Measurements from ENCODE around the gene CD93. TPM values are rescaled to one million over a fixed set of nuclear protein-coding genes. Genes with fewer than 3 reads are reported as not detected.

CD93 gene
- total RNA-seq, 1 donor from 2014 or later: 112 TPM

DNA sequence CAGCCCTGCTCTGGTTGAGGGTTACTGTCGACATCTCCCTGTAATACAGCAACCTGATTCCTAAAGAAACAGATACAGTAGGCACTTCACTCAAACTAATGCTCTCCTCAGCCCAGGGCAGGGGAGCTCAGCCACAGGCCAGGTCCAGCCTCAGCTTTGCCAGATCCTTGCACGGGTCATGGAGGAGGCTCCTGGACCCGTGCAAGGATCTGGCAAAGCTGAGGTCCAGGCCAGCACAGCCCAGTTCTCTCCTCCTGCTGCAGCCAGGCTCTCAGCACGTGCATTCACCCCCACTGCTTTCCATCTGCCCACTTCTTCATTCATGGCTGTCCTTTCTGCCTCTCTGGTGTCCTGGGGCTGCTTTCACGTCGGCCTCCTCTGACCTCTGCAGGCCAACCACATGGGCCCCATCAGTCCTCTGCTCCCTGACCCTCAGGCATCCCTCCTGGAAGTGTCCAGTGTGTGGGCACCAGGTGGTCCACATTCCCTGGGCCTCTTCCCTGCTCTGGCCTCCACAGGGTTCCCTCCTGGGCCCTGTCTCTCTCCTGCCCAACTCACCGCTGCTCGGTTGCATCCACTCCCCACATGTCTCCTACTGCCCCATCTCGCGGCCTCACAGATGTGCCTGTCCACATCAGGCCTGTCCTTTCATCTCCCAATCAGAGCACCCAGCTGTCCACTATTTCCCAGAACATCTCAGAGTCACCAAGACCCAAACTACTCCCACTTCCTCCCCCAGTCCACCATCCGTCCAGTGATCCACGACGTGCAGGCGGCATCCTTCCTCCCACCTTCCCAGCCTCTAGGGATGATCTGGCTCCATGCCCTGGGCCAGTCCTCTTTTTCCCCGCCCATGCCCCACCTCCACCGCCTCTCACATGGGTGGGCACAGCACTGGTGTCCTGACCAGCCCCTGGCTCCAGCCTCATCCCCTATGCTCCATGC lies 11.8 kb upstream of the CD93 start:
- no peak for DNase-seq

DNA sequence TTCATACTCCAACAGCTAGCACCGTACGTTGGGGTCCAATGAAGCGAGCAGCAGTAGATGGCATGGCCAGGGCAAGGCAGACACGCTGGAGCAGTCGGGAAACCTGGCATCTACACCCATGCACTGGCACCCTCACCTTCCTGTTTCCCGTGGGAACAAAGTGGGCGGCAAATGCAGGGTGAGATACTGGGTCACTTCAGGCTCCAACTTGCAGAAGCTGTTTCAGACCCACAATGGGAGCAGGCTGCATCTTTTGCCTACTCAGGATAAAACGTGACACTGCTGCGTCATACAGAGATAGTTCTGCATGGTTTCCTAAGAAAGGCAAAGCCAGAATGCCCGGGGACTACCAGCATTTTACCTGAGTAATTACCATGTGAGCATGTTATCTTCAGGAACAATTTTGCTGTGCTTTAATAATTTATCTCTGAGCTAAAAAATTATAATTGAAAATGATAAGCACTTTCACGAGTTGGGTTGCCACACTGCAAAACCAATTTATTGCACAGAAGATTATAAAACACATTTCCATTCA lies 10.9 kb upstream of the CD93 start:
- no peak for DNase-seq

DNA sequence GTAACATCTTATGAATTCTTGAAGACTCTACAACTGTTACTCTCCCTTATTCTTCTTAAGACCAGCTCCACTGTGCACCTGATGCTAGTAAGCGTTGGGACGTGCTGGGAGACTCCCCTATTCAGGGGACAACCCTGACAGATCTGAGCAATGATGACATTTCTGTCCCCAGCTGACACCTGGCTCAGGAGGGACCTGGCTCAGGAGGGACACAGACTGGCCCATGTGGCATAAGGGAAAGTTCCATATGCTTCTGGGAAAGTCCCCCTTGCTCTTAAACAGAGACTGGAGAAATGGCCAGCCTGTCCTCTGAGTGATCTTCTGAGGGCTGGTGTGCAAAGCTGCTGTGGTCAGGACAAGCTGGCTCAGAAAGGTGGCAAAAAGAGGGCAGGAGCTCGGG lies 10.0 kb upstream of the CD93 start:
- DNase-seq: no peak

DNA sequence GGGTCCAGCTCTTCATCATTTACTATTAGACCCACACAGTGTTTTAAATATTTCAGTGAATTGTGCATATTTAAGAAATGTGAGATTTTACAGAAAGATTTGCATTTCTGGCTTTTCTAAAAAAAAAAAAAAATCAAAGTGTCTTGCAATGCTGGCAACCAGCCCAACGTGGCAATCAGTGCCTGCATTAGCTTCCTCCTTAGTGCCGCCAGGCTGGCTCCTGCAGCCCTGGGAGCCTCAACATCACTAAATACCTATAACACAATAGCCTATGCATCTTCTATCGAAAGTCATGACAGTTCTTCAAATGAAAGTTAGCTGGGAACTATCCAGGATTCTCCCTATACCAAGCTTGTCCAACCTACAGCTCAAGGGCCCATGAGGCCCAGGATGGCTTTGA lies 9.4 kb upstream of the CD93 start:
- no peak for DNase-seq

DNA sequence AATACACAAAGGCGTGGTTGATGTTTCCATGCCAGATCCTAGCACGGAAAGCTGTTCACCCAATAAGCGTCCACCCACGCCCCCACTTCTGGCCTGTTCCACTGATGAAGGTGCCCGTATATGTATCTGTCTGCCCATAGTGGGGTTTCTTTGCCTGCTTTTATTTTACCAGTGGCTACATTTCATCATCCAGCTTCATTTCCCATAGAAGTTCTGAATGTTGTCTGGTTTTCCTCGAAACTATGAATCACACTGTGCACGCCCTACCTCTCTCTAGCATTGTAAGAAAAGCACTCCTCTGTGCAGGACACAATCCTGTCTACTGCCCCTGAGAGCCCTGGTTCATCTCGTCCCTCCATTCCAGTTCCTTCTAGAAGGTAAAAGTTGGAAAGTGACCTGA lies 8.8 kb upstream of the CD93 start:
- no peak for DNase-seq

DNA sequence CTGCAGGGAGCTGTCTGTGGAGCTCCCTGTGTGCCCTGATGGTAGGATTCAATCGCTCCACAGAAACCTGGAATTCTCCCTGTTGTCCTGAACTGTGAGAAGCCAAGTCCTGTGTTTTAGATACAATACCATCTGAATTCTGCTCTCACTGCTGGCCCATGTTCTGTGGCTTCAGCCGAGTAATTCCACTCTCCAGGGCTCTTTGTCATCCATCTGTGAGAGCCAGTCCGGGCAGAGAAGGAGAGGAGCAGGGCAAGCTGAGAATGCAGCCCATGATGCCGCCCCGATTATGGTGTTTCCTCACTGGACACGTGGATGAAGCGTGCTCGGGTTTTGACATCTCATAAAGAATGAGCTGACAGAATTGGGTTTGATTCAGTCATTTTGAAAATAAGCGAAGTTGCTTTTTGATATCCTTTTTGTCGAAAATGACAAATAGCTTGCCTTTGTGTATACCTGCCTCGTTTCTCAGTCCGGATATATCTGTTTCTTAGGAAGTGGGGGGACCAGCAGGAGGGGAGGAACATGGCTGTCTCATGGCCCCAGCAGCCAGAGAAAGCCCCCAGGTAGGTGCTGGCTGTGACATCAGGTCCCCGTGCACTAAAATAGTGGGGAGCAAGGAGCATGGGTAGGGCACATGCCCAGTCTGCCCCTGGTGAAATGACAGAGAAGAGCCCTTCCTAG lies 8.2 kb upstream of the CD93 start:
- DNase-seq: no peak

DNA sequence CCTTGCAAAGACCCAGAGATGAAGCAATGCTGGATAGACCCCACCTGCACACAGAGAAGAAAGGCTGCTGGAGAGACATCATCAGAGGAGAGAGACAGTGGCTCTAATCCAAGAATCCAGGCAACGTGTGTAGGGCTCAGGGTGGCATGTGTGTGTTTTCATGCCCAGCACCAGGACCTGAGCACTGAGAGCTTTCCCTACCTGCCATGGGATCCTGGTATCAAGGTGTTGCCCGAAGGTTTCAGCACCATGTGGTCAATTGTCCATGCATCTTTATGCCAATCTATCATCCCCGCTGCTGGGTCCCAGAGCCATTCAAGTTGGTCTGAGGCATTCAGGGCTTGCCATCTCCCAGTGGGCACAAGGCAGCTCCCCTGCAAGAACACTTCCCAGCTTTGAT lies 7.5 kb upstream of the CD93 start:
- DNase-seq: no peak

DNA sequence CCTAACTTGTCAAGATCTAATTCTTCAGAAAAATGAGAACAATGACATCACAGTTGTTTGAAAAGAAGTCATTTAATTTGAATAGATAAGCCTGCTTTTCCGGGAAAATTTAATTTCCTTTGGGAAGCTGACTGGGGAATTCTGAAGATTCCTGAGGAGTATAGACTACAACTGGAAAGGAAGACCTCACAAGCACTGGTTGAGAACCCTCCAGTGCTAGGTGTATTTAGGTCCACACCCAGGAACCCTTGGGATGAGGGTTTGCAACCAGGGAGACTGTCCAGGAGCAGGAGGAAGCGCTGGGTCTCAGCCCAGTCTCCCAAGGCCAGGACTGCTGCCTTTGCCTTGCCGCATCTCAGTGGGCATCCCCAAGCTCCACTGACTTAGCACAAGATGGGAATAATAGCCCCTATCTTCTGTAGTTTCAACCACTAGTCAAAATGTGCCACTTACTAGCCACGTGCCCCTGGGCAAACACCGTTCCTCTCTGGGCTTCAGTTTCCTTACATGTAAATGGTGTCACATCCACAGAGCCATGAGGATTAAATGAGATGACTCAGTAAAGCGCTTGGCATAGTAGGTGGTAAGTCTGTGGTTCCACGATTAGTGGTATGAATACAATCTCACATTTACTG lies 6.9 kb upstream of the CD93 start:
- no peak for DNase-seq

DNA sequence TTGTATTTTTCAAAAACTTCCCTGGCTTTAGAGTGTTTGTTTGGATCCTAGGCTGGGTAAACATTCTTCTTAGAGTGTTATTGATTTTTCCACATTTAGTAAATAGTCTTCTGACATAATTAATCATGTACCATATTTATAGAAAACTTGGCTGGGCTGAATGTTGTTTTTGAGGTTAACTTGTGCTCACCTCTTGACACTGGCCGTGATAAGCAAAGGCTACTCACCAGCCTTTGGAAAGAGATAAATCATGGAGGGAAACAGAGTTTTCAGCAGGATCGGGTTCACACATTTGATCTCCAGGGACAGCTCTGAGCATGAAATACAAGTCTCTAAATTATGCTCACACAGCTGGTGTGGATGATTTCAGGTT lies 6.2 kb upstream of the CD93 start:
- DNase-seq: no peak

DNA sequence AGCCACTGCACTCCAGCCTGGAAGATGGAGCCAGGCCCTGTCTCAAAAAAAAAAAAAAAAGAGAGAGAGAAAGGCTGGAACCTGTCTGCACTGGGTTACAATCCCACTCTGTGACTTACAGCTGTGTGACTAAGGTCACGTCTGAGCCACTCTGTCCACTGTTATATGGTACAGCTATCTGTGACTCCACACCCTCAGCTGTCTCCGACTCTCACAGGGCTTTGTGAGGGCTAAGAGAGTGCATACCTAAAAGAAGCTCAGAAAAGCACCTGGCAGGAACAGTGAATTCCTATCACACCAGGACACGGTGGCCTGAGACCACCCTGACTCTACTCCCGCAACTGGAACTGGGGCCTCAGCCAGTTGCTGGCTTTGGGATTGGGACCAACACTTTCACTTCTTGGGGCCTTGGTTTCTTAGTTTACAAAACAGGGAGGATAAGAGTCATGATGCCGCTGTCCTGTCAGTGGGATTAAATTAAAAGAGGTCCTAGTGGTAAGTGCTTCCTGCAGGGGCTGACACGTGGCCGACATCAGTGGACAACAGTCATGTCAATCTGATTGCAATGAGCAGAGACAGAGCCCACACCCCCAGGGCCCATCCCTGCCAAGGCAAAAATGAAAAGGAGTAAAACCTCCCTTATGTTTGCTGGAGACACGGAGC lies 5.7 kb upstream of the CD93 start:
- no peak for DNase-seq

DNA sequence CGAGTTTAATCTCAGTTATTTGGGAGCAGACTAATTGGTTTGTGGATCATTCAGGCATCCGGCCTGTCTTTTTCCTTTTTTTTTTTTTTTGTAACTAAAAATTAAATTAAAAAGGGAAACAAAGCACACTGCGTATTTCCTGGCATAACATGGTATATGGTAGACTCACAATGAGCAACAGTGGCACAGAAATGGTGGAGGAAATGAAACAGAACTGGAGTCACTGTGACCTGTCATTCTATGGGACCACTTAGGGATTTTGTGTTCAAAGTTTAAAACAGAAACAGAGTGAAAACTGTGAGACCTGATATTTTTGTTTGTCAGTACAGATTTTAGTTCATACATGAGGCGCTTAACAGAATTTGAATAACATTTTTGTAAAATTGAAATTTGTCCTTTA lies 4.8 kb upstream of the CD93 start:
- no peak for DNase-seq

DNA sequence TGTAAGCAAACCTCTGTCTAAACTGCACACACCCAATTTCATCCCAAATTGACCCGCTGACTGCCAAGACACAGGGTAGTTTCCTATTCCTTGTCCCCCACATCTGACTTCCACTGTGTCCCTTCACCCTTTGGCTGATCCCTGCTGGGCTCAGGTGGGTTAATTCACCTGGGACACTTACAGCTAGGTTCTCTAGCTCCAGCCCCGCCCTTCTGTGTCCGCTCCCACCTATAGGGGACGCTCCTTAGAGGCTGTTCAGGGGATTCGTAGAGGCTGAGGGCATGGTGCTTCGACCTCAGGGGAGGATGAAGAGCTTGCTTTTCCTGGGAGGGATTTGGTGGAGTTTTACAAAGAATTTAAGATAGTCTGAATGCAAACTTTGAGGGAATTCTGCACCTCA lies 4.0 kb upstream of the CD93 start:
- DNase-seq: no peak

DNA sequence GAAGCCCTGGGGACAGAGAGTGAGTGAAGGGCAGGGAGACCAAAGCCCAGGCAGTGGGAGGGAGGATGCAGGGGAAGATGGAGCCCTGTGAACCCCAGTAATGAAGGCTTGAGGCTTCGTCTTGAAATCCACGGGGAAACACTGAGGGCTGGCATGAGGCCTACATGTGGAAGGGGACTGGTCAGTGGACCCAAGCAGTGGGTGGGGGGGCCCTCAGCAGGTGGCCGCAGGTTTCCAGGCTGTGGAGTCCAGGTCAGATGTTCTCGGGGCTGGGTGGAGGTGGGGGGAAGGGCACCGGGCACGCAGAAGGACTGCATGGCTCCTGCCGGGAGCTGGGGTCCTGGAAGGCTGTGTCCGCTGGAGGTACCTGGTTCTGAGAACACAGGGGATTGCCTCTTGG lies 2.7 kb upstream of the CD93 start:
- no peak for DNase-seq

DNA sequence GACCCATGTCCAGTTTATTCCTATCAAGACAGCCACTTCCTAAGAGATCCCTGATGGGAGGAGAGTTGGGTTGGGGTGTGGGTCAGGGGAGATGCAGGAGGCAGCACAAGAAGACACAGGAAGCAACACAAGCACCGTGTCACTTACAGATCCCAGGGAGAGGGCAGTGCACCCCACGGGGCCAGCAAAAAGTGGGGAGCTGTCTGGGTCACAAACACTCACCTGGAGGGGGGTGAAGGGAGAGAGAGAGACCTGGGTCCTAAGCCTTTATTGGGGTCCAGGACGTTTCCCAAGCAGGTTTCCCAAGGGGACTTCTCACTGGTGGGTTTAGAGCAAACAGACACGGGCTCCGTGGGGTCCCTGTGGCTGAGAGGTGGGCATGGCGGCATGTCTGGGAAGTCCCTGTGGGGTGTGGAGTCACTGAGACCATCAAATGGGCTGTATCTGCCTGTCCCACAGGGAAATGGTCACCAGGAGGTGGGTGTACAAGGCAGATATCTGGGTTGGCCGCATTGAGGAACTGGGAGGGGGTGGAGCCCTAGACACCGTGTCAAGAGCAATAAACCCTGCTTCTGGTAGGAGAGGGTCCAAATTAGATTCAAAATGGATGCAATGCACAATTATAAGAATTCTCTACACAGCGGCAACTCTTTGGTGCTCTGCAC lies 1.6 kb upstream of the CD93 start:
- no peak for DNase-seq

DNA sequence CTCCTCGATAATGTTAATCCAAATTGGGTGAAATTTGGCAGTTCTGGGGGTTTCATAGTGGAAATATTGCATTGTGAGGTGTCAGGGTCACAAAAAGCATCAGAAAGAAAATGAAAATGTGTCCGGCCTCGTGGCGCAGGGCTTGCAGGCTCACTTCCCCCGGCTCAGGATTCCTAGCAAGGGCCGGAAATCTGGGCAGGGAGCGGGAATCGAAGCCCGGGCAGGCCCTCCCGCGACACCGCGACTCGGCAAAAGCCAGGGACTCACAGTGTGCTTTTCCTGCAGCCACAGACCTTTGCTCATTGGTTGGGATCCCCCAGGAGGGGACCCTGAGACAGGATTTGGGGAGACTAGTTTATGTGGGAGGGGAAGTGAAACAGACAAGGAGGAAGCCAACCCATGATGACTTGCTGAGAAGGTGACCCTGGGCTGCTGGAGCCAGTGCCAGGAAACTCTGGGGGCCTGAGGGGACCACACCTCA lies 847 bp upstream of the CD93 start:
- no peak for DNase-seq

DNA sequence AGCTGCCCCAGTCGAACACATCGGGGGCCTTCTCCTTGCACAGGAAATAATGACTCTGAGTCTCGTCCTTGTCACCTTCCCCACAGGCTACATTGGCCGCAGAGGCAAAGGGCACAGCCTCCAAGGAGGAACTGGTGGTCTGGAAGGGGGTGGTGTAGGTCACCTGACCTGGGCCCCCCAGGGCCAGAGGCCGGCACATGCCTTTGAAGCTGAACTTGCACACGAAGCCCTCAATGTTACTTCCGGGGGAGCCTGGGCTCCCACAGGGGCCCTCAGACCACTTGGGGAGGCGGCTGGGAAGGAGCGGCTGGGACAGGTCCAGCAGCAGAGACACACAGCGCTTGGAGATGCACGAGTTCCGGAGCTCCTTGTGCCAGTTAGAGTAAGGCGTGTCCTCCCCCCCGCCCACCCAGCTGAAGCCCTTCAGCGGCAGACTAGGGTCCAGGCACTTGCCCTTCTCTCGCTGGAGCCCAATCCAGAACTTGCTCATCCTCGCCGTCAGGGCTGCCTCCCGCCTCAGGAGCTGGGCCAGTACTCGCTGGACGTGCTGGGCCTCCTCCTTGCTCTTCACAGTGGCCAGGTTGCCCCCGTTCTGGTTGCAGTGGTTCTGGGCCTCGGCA lies 578 bp downstream of the CD93 start:
- DNase-seq: no peak

DNA sequence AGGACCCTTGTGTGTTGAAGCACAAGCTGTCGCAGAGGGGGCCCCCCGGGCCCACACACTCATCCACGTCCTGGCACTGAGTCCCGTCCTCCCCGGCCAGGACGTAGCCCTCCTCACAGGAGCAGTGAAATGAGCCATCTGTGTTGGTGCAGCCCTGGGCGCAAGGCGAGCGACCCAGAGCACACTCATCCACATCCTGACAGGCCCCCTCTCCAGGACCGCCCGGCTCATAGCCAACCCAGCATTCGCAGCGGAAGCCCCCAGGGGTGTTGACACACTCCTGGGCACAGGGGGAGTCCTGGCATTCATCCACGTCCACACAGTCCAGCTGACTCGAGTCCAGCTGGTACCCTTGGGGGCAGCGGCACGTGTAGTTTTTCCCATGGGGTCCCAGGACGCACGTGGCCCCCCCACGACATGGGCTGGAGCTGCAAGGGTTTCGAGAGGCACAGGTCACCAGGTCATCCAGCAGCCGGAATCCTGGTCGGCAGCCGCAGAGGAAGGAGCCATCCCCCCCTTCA lies 1.2 kb downstream of the CD93 start:
- no peak for DNase-seq

DNA sequence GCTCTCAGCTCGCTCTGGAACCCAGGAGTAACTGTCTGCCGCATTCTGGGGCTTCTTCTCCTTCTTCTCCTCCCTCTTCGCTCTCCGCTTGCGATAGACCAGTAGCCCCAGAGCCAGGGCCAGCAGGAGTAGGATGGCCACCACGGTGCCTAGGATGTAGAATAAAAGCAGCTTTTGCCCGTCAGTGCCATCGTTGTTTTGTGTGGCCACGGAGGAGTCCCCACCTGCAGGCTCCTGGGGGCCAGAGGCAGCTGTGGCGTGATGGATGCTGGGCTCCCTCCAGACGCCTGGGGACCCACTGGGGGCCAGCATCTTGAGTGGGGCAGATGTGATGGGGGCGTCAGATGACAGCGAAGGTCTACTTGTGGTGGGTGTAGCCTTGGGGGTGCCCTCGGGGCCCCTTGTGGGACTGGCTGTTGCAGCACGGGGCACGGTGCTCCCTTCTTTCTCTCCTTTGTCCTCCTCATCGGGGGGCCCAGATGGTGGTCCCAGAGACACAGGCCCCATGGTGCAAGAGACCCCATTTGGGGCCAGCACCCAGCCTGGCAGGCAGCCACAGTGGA lies 1.8 kb downstream of the CD93 start:
- DNase-seq: no peak

DNA sequence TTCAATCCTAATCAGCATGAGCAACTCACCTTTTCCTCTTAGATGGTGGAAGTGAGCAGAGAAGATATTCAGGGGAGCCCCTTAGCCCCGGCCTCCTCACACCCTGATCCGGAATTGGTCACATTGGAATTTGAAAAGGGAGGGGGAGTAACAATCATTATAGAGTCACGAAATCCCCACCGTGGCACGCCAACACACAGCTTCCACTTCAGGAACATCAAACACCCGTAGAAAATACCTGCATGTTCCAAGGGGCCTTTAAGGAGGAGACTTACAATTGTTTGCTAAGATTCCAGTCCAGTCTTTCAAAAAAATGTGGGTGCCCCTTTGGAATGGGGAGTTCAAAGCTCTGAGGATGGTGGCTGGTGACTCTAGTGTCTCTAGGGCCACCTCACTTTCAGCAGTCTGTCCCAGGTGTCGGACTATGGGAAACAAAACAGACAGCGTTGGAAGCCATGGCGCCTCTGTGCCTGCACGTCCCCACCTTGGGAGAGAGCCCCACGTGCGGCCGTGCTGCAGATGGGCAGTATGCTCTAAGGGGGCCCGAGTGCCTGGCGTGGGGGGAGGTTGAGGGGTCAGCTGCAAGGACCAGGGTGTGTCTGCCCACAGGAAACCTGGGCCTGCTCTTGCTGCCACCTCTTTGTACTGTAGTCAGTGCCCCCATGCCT lies 2.4 kb downstream of the CD93 start:
- DNase-seq: no peak

Data from tongue (tissue), 2 donors.